Measurements from ENCODE around the gene MINDY4. TPM values are rescaled to one million over a fixed set of nuclear protein-coding genes. Genes with fewer than 3 reads are reported as not detected.

MINDY4 gene
- total and polyA plus RNA-seq, 4 donors, result 0.93 to 6.1 (median 1.9) TPM

DNA sequence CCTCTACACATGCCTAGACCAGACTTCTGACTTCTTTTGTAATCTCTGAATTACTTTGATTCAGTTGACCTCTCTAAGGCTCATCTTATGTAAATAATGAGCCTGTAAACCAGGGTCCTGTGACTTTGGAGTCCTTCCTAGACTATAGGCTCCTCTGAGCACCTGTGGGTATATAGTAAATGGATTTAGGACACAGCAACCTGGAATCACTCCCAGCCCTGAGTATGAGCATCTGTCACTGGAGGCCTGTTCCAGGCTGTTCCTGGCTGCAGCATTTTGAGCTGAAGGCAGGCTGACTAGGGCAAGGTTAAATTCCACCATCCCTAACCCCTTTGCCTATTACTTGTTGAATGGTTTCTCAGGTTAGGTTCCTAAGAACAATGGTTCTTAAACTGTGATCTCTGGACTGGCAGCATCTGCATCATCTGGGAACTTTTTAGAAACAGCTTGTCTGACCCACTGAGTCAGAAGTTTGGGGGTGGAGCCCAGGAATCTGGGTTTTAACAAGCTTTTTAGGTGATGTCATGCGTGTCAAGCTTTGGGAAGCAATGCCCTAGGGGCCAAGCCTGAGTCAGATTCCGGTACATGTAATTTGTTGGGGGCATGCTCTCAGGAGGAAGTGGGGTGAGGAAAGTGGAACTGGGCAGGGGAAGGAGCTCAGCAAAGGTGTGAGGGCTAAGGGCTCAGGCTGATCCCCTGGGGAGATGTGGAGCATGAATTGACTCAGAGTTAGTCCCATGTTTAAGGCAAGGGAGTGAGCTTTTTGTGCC is 28.2 kb downstream of the MINDY4 start:
- no peak for DNase-seq (ENCODE audit: low spot score)
- H3K4me3 ChIP-seq (ENCODE audit: low read depth in 1 of 3, low read length in 3 of 3), result no peak overlapping the region
- H3K27me3 ChIP-seq (ENCODE audit: control insufficient read depth in 4 of 4, insufficient read depth in 4 of 4, low read length in 3 of 4), result no peaks in the 10 kb centered on the region
- no peaks in the 10 kb centered on the region for H3K9me3 ChIP-seq (ENCODE audit: control insufficient read depth in 4 of 4, low read length in 3 of 4)
- no peaks in the 10 kb centered on the region for H3K36me3 ChIP-seq (ENCODE audit: control insufficient read depth in 4 of 4, insufficient read depth in 3 of 4, low read depth in 1 of 4, low read length in 3 of 4)
- no peak for TF ChIP-seq EGR1 (IDR thresholded peaks at IDR 0.05; ENCODE audit: low read depth in 2 of 2)
- TF ChIP-seq ZBTB33 (IDR thresholded peaks at IDR 0.05), result no peak
- peak in 1 of 2 donors; percentile 52 for TF ChIP-seq RXRA (IDR thresholded peaks at IDR 0.05)
- TF ChIP-seq GABPA (IDR thresholded peaks at IDR 0.05 in 1 of 2, conservative IDR thresholded peaks at IDR 0.05 in 1 of 2), result no peak
- TF ChIP-seq FOXA1 (IDR thresholded peaks at IDR 0.05), result no peak
- no peak overlapping the region for H3K9ac ChIP-seq (ENCODE audit: low read depth in 1 of 2, low read length in 2 of 2)
- H3K27ac ChIP-seq (ENCODE audit: low read depth in 1 of 2, low read length in 2 of 2), result no peak overlapping the region
- peaks cover 0 to 16% (median 10%) of the 10 kb centered on the region in 4 donors for H3K4me1 ChIP-seq (ENCODE audit: control insufficient read depth in 4 of 4, insufficient read depth in 4 of 4, low read length in 3 of 4)
- 86% methylated on average over 2 of the region's 2 CpGs for WGBS

DNA sequence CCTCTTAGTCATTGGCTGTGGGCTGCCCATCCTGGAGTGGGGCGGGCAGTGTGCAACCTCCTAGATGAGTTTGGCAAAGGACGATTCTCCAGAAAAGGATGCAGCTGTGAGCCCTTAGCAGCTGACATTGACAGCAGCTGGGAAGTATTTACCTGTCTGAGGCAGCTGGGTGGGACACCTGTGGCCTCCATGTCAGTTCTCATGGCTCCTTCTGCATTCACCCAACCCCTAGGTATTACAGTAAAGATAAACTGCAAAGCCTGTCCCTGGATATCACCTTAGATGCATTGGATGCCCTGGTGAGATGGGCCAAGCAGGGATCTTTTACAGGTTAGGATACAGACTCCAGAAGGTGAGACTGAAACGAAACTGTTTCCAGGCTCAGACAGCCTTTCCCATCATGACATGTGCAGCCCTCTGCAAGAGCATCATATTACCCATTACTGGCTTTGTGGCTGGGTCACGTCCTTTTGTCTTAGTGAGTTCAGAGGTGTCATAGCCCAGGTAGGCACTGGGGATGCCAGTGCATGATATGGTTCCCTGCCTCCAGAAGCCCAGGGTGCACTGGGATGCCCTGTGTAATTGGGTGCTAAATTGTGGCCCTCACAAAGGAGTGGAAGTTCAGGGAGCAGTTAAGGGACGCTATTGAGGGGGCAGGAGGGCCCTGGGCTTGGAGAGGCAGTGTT is 28.9 kb downstream of the MINDY4 start:
- WGBS, result 88% methylated on average over 5 of the region's 5 CpGs
- Histone ChIP-seq H3K9ac (ENCODE audit: low read depth in 1 of 2, low read length in 2 of 2) (no peak overlapping the region), H3K27ac (ENCODE audit: low read depth in 1 of 2, low read length in 2 of 2) (no peak overlapping the region), H3K9me3 (ENCODE audit: control insufficient read depth in 4 of 4, low read length in 3 of 4) (no peaks in the 10 kb centered on the region), H3K36me3 (ENCODE audit: control insufficient read depth in 4 of 4, insufficient read depth in 3 of 4, low read depth in 1 of 4, low read length in 3 of 4) (no peaks in the 10 kb centered on the region), H3K4me3 (ENCODE audit: low read depth in 1 of 3, low read length in 3 of 3) (no peak overlapping the region), H3K4me1 (ENCODE audit: control insufficient read depth in 4 of 4, insufficient read depth in 4 of 4, low read length in 3 of 4) (peaks cover 0 to 16% (median 10%) of the 10 kb centered on the region in 4 donors), H3K27me3 (ENCODE audit: control insufficient read depth in 4 of 4, insufficient read depth in 4 of 4, low read length in 3 of 4) (no peaks in the 10 kb centered on the region)
- TF ChIP-seq YY1 (IDR thresholded peaks at IDR 0.05), result no peak
- no peak for TF ChIP-seq GABPA (IDR thresholded peaks at IDR 0.05 in 1 of 2, conservative IDR thresholded peaks at IDR 0.05 in 1 of 2)
- TF ChIP-seq EGR1 (IDR thresholded peaks at IDR 0.05; ENCODE audit: low read depth in 2 of 2), result no peak
- TF ChIP-seq JUND (IDR thresholded peaks at IDR 0.05), result no peak
- no peak for TF ChIP-seq TAF1 (conservative IDR thresholded peaks at IDR 0.05)
- TF ChIP-seq RXRA (IDR thresholded peaks at IDR 0.05), result no peak
- no peak for TF ChIP-seq CTCF (IDR thresholded peaks at IDR 0.05; ENCODE audit: low read depth, low read length, missing input control)
- TF ChIP-seq, protein P1, sequence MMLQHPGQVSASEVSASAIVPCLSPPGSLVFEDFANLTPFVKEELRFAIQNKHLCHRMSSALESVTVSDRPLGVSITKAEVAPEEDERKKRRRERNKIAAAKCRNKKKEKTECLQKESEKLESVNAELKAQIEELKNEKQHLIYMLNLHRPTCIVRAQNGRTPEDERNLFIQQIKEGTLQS (IDR thresholded peaks at IDR 0.05), result no peak
- no peak for TF ChIP-seq RAD21 (IDR thresholded peaks at IDR 0.05)
- TF ChIP-seq, protein P2, sequence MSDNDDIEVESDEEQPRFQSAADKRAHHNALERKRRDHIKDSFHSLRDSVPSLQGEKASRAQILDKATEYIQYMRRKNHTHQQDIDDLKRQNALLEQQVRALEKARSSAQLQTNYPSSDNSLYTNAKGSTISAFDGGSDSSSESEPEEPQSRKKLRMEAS (IDR thresholded peaks at IDR 0.05), result no peak
- TF ChIP-seq, protein P3, sequence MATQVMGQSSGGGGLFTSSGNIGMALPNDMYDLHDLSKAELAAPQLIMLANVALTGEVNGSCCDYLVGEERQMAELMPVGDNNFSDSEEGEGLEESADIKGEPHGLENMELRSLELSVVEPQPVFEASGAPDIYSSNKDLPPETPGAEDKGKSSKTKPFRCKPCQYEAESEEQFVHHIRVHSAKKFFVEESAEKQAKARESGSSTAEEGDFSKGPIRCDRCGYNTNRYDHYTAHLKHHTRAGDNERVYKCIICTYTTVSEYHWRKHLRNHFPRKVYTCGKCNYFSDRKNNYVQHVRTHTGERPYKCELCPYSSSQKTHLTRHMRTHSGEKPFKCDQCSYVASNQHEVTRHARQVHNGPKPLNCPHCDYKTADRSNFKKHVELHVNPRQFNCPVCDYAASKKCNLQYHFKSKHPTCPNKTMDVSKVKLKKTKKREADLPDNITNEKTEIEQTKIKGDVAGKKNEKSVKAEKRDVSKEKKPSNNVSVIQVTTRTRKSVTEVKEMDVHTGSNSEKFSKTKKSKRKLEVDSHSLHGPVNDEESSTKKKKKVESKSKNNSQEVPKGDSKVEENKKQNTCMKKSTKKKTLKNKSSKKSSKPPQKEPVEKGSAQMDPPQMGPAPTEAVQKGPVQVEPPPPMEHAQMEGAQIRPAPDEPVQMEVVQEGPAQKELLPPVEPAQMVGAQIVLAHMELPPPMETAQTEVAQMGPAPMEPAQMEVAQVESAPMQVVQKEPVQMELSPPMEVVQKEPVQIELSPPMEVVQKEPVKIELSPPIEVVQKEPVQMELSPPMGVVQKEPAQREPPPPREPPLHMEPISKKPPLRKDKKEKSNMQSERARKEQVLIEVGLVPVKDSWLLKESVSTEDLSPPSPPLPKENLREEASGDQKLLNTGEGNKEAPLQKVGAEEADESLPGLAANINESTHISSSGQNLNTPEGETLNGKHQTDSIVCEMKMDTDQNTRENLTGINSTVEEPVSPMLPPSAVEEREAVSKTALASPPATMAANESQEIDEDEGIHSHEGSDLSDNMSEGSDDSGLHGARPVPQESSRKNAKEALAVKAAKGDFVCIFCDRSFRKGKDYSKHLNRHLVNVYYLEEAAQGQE (IDR thresholded peaks at IDR 0.05), result no peak
- TF ChIP-seq FOXA1 (IDR thresholded peaks at IDR 0.05), result no peak
- TF ChIP-seq SP1 (IDR thresholded peaks at IDR 0.05), result no peak
- no peak for TF ChIP-seq HNF4A (conservative IDR thresholded peaks at IDR 0.05)
- TF ChIP-seq ZBTB33 (IDR thresholded peaks at IDR 0.05), result no peak
- TF ChIP-seq NR2F2 (IDR thresholded peaks at IDR 0.05), result no peak
- no peak for TF ChIP-seq FOXA2 (IDR thresholded peaks at IDR 0.05)
- DNase-seq (ENCODE audit: low spot score), result no peak
